ENCODE results near the gene CFAP299. TPM values are rescaled to one million over a fixed set of nuclear protein-coding genes. Genes with fewer than 3 reads are reported as not detected.
"Not testable (repeated sequence)": the region's sequence is repeated elsewhere in the genome, so short reads cannot be mapped to it uniquely, and the experiment has no call there.

Gene CFAP299
- total RNA-seq, 1 donor from 2014 or later = not detected

- H3K27me3 ChIP-seq (ENCODE audit: low read depth) = peaks cover 2% of the 10 kb centered on the region
- no peak overlapping the region for H3K27ac ChIP-seq (replicated peaks)
- H3K9me3 ChIP-seq (replicated peaks) = no peaks in the 10 kb centered on the region
- no peak for TF ChIP-seq CTCF (IDR thresholded peaks at IDR 0.05; ENCODE audit: borderline replicate concordance)
- no peak for DNase-seq
- no peaks in the 10 kb centered on the region for H3K36me3 ChIP-seq
- intact Hi-C loops (cut with micrococcal nuclease) = no loop called here
- no peak overlapping the region for H3K4me3 ChIP-seq
- no peaks in the 10 kb centered on the region for H3K4me1 ChIP-seq
These were observed 98.7 kb downstream of the CFAP299 start for GRCh38 chr4:80434238-80434637.

- no peaks in the 10 kb centered on the region for H3K36me3 ChIP-seq
- intact Hi-C loops (cut with micrococcal nuclease) = no loop called here
- DNase-seq = no peak
- no peak overlapping the region for H3K27ac ChIP-seq (replicated peaks)
- no peaks in the 10 kb centered on the region for H3K4me1 ChIP-seq
- H3K9me3 ChIP-seq (replicated peaks) = peaks cover 9% of the 10 kb centered on the region
- TF ChIP-seq CTCF (IDR thresholded peaks at IDR 0.05; ENCODE audit: borderline replicate concordance) = no peak
- H3K4me3 ChIP-seq = no peak overlapping the region
- peaks cover 10% of the 10 kb centered on the region for H3K27me3 ChIP-seq (ENCODE audit: low read depth)
These were observed 102.5 kb downstream of the CFAP299 start for GRCh38 chr4:80438016-80438415.

GRCh38 chr4:80439294-80440061, 103.9 kb downstream of the CFAP299 start:
- H3K27ac ChIP-seq (replicated peaks); H3K36me3 ChIP-seq; H3K4me1 ChIP-seq; DNase-seq; H3K4me3 ChIP-seq; H3K9me3 ChIP-seq (replicated peaks); intact Hi-C loops (cut with micrococcal nuclease): not testable (repeated sequence)
- H3K27me3 ChIP-seq (ENCODE audit: low read depth) = peaks cover 10% of the 10 kb centered on the region

- Histone ChIP-seq H3K4me3 (no peak overlapping the region), H3K36me3 (no peaks in the 10 kb centered on the region), H3K27me3 (ENCODE audit: low read depth) (no peaks in the 10 kb centered on the region), H3K4me1 (no peaks in the 10 kb centered on the region), H3K9me3 (replicated peaks) (peaks cover 14% of the 10 kb centered on the region), H3K27ac (replicated peaks) (no peak overlapping the region)
- intact Hi-C loops (cut with micrococcal nuclease) = no loop called here
- DNase-seq = no peak
- no peak for TF ChIP-seq CTCF (IDR thresholded peaks at IDR 0.05; ENCODE audit: borderline replicate concordance)
These were observed 110.7 kb downstream of the CFAP299 start for GRCh38 chr4:80446248-80446647.

- Histone ChIP-seq H3K4me1 (no peaks in the 10 kb centered on the region), H3K27ac (replicated peaks) (no peak overlapping the region), H3K9me3 (replicated peaks) (peaks cover 13% of the 10 kb centered on the region), H3K4me3 (no peak overlapping the region), H3K27me3 (ENCODE audit: low read depth) (no peaks in the 10 kb centered on the region), H3K36me3 (no peaks in the 10 kb centered on the region)
- DNase-seq = no peak
- intact Hi-C loops (cut with micrococcal nuclease) = no loop called here
- no peak for TF ChIP-seq CTCF (IDR thresholded peaks at IDR 0.05; ENCODE audit: borderline replicate concordance)
These were observed 111.1 kb downstream of the CFAP299 start for GRCh38 chr4:80446664-80447063.

- H3K9me3 ChIP-seq (replicated peaks) = peaks cover 6% of the 10 kb centered on the region
- intact Hi-C loops (cut with micrococcal nuclease) = no loop called here
- TF ChIP-seq CTCF (IDR thresholded peaks at IDR 0.05; ENCODE audit: borderline replicate concordance) = no peak
These were observed 112.0 kb downstream of the CFAP299 start for GRCh38 chr4:80447493-80447892.

More at GRCh38 chr4:80447493-80447892, 112.0 kb downstream of the CFAP299 start:
- DNase-seq = no peak
- H3K36me3 ChIP-seq = no peaks in the 10 kb centered on the region
- H3K27ac ChIP-seq (replicated peaks) = no peak overlapping the region
- H3K27me3 ChIP-seq (ENCODE audit: low read depth) = no peaks in the 10 kb centered on the region
- H3K4me1 ChIP-seq = no peaks in the 10 kb centered on the region
- no peak overlapping the region for H3K4me3 ChIP-seq
